Endometrium (tissue), 2 donors: ENCODE results near the gene C9orf72.
"Not testable (repeated sequence)": the region's sequence is repeated elsewhere in the genome, so short reads cannot be mapped to it uniquely, and the experiment has no call there.

ENCODE experiments used
- FAIRE-seq: peaks from 2 replicates; lab custom pipeline; 2012; peaks lifted over from hg19 to GRCh38; lab: Jason Lieb, UNC
- donor health status: control.
- donor health status: control.

Gene C9orf72

GRCh38 chr9:27572918-27573633 is at the start of gene C9orf72:
Gene C9orf72 (minus strand): TSS chr9:27573481. CDS start chr9:27567120, 6,361 bp downstream.
- FAIRE-seq = no peak

DNA sequence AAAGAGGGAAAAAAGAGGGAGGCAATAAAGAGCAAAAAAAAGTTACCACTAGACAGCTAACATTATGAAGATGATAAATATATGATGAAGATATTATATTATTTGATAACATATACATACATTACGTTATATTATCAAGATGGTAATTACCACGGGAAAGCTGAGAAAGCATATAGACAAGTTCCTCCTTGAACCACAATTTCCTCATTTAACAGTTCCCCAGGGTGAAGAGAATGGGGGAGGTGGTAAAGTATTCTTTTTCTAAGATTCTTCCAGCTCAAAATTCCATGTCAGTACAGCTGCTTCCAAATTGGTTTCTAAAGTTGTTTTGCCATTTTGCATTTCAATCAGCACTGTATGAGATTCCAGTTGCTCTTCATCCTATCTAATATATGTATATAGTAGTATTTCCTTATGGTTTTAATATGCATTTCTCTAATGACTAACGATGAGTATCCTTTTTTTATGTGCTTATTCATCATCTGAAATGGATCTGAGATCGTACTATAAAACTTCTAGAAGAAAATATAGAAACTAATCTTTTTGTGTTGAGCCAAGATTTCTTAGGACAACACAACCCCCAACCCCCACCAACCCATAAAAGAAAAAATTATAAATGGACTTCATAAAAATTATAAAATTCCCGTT is 49.5 kb upstream of the C9orf72 start:
- no peak for FAIRE-seq

- FAIRE-seq = no peak
Measured at GRCh38 chr9:27619743-27620142, 46.5 kb upstream of the C9orf72 start.

- no peak for FAIRE-seq
Measured at GRCh38 chr9:27618066-27618465, 44.8 kb upstream of the C9orf72 start.

GRCh38 chr9:27614551-27614950 is 41.3 kb upstream of the C9orf72 start:
- FAIRE-seq = no peak

- FAIRE-seq = not testable (repeated sequence)
Measured at GRCh38 chr9:27612036-27612435, 38.8 kb upstream of the C9orf72 start.

- no peak for FAIRE-seq
Measured at GRCh38 chr9:27610622-27611021, 37.3 kb upstream of the C9orf72 start.

DNA sequence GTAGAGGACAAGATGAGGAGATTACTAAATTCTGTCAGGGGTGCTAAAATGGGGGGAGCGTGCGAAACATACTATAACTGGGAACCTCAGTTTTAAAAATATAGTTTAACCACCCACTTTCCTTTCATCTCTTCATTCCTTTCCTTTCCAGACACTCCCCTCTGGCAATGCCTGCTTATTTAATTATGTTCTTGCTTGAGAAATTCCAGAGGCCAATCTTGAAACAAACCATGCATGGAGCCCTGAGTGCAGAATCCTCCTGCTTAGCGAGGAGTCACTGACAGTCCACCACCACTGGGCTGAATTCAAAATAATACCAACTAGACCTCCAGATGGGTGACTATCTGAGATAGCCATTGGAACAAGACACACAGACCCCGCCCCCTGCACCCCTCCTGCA is 29.7 kb upstream of the C9orf72 start:
- FAIRE-seq = no peak

GRCh38 chr9:27602142-27602861 is 29.0 kb upstream of the C9orf72 start:
- no peak for FAIRE-seq

GRCh38 chr9:27601396-27601795 is 28.1 kb upstream of the C9orf72 start:
- no peak for FAIRE-seq

- no peak for FAIRE-seq
Measured at GRCh38 chr9:27600256-27600655, 27.0 kb upstream of the C9orf72 start.

GRCh38 chr9:27599870-27600238 is 26.6 kb upstream of the C9orf72 start:
- FAIRE-seq = no peak

DNA sequence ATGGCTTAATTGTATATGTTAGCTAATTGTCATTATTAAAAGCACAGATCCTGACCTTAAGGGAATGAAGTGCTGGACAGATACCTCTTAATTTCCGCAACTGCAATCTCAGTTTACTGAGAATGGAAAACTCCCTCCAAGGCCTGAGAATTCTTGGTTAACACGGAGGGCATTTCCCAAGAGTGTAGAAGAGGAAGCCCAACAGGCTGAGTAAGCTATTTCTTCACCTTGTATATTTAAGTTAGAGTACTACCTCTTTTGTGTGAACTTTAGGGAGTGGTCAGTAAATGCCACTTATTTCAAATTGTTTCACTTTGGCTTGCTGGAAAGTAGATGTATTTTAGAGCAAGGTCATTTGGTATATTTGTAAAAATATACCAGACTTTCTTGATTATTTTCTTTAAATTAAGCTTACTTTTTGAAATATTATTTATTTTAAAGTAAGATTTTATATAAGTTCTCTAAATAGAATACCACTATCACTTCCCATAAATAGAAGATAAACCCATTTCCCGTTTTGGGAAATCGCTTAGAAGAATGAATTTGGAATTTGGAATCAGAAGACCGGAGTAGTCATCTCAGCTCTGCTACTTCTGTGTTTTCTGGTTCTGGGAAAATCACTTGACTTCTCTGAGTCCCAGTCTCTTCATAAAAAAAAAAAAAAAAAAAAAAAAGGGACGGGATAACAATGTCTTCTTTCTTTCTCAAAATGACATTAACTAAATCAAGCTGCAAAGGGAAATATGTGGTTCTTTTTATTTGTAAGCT is 26.0 kb upstream of the C9orf72 start:
- FAIRE-seq = no peak

DNA sequence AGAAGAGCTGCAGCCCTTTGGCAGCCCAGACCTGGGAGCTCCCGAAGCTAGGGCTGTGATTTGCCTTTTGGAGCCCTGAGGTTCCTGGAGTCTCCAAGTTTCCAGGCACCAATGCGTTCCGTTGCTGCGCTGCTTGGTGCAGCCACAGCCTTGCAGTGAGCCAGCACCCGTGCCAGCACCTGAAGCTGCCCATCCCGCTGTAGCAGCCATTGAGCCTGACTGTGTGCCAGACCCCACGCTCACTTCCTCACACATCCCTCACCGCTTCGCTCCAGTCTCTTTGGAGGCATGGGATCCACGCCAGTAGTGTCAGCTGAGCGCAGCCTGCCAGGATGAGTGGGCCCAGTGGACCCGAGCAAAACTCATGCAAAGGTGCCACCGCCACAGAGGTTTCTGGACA is 22.5 kb upstream of the C9orf72 start:
- FAIRE-seq = no peak

DNA sequence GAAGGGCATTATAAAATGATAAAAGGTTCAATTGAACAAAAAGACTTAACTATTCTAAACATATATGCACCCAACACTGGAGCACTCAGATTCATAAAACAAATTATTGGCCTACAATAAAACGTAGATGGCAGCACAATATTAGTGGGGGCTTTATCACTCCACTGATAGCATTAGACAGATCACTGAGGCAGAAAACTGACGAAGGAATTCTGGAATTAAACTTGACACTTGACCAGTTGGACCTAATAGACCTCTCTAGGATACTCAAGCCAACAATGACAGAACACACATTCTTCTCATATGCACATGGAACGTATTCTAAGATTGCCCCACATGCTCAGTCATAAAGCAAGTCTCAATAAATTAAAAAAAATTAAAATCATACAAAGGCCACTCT is 18.4 kb upstream of the C9orf72 start:
- FAIRE-seq = no peak

DNA sequence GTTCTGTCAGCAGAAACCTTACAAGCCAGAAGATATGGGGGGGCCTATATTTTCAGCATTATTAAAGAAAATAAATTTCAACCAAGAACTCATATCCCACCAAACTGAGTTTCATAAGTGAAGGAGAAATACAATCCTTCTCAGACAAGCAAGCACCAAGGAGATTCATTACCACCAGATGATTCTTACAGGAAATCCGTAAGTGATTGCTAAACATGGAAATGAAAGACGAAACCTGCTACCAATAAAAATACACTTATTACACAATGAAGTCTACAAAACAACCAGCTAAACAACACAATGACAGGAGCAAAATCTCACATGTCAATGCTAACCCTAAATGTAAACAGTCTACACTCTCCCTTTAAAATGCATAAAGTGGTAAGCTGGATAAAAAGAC is 17.8 kb upstream of the C9orf72 start:
- no peak for FAIRE-seq

- no peak for FAIRE-seq
Measured at GRCh38 chr9:27590651-27591050, 17.4 kb upstream of the C9orf72 start.

- no peak for FAIRE-seq
Measured at GRCh38 chr9:27589462-27589861, 16.2 kb upstream of the C9orf72 start.

DNA sequence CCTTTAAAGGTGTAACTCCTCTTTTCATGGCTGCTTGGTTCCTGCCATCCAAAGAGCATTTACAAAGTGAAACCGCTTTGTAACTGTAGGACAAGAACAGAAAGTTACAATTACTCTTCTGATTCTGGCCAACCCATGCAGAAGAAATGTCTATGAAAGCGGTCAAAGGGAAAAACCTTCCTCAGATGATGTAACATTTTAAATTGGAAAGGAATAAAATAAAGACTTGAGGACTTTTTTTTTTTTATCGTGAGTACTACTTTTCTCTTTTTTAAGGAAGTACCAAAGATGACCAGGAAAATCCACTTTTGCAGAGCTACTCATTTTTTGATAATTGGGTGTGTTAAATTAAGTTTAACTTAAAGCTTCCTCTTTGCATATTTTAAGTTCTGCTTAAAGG is 13.0 kb upstream of the C9orf72 start:
- FAIRE-seq = no peak

DNA sequence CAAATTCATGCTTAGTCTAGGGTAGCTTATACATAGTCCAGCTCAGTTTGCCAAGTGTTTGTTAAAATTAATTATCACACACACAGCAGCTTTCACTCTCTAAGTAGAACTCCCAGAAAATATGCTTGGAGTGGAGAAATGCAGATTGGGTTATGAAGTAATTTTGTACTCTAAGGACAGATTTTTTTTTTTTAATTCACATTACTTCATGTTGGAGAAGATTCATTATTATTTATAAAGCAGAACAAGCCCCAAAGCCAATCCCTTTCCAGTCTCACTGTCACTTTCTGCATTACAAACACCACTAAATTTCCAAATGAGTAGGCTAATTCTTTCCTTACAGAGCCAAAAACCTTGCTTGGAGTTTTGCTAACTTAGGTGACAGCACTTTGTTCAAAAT is 11.7 kb upstream of the C9orf72 start:
- FAIRE-seq = no peak

DNA sequence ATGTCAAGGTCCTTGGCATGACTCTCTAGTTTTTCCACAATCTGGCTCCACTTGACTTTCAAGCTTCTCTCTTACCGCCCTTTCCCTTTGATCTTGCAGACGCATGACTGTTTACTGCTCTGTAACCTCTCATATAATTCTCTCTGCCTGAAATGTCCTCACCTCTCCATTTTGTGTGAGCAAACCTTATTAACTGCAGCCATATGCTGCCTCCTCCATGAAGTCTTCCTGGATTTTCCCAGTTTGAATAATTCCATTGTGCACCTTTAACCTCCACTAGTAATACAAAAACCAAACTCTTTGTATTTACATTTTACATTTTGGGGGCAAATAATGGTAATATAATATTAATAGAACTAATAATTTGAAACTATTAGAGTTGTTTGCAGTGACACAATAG is 9.5 kb upstream of the C9orf72 start:
- FAIRE-seq = no peak

DNA sequence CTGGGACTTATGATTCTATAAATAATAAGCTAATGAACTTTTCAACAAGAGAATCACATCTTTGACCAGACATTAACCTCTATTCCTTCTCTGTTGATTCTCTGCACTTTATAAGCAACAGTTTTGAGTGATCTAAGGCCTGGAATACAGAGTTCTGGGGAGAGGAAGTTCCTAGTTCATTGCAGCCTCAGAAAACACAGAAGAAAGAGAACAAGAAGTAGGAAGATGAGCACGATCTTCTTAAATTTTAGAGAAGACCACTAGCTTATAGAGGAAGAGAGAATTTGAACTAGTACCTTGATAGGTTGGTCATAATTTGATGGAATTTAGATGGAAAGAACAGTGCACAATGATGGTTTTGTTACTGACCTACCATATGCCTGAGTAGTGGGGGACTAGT is 8.5 kb upstream of the C9orf72 start:
- no peak for FAIRE-seq
